GM12872 (cell line): ENCODE results near the gene CFTR.

Experiments
- TF ChIP-seq, protein P1 (sequence below): IDR thresholded peaks from 3 replicates; pipeline ENCODE4 v1.5.1; 2011; ENCODE audit warnings: low read depth, mild to moderate bottlenecking, low read length, moderate library complexity; ENCODE audit not compliant: insufficient read depth

Gene CFTR

DNA sequence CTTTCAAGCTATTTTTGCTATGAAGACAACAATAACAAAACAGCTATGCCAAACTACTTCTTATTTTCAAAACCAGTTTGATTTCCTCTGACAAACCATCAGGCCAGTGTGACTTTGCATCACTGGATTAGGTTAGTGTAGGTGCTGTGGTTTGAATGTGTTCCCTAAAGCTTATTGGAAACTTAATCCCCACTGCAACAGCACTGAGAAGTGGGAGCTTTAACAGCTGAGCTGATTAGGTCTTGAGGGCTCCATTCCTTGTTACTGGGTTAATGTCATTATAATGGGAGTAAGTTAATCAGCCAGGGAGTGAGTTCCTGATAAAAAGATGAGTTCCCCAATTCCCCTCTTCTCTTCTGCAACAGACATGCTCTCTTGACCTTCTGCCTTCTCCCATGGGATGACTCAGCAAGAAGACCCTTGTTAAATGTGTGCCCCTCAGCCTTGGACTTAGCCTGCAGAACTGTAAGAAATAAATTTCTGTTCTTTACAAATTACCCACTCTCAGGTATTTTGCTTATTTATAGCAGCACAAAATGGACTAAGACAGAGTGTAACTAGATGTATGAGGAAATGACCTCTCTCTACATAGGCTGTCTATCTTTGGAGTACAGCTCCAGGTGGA is 206.6 kb downstream of the CFTR start:
- TF ChIP-seq, protein P1, sequence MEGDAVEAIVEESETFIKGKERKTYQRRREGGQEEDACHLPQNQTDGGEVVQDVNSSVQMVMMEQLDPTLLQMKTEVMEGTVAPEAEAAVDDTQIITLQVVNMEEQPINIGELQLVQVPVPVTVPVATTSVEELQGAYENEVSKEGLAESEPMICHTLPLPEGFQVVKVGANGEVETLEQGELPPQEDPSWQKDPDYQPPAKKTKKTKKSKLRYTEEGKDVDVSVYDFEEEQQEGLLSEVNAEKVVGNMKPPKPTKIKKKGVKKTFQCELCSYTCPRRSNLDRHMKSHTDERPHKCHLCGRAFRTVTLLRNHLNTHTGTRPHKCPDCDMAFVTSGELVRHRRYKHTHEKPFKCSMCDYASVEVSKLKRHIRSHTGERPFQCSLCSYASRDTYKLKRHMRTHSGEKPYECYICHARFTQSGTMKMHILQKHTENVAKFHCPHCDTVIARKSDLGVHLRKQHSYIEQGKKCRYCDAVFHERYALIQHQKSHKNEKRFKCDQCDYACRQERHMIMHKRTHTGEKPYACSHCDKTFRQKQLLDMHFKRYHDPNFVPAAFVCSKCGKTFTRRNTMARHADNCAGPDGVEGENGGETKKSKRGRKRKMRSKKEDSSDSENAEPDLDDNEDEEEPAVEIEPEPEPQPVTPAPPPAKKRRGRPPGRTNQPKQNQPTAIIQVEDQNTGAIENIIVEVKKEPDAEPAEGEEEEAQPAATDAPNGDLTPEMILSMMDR: no peak

GRCh38 chr7:117688126-117688525 is 208.3 kb downstream of the CFTR start:
- TF ChIP-seq, protein P1: no peak

- TF ChIP-seq, protein P1: no peak
These were observed 209.6 kb downstream of the CFTR start for GRCh38 chr7:117689406-117689805.

DNA sequence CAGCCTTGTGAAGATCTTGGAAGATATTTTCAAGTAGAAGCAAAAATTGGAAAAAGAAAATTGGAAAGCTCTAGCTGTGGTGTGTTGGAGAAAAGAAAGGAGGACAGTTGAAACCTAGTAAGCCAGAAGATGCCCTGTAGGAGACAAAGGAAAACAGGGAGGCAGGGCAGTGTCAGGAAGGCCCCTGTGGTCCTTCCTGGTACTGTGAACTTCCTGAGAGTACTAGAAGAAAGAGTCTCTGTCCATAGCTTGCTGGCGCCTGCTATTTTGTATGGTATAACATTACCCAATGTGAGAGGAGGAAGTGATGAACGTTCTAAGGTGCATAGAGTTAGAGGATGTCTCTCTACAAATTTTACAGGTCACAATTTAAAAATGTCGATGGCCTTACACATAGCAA is 210.3 kb downstream of the CFTR start:
- TF ChIP-seq, protein P1: no peak

DNA sequence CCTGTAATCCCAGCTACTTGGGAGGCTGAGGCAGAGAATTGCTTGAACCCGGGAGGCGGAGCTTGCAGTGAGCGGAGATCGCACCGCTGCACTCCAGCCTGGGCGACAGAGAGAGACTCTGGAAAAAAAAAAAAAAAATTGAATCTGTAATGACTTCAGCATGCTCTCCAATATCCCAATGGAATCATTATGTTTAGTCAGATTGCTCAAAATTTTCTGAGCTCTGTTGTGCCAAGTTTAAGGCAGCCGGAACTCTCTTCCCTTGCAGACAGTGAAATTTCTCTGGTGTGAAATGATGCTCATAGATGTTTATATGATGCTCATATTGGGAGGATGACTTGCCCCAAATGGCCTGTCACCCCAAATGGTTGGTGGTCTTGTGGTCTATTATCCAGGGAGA is 212.5 kb downstream of the CFTR start:
- TF ChIP-seq, protein P1: no peak

DNA sequence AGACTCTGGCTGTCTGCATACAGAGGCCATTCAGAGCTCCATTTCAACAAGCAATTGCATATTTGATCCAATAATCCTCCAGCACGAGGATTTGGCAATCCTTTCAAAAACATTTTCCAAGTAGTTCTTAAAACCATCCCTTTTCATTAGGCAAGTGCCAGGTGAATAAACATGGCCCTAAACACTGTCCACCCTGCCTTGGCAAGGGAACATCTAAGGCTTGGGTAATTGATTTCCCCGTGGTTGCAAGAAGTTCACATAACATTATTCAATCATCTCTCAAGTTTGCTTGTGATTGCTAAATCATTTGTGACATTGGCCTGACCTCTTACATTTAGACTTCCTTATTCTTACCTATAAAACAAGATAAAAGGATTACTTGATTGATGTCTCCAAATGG is 218.2 kb downstream of the CFTR start:
- TF ChIP-seq, protein P1: no peak

DNA sequence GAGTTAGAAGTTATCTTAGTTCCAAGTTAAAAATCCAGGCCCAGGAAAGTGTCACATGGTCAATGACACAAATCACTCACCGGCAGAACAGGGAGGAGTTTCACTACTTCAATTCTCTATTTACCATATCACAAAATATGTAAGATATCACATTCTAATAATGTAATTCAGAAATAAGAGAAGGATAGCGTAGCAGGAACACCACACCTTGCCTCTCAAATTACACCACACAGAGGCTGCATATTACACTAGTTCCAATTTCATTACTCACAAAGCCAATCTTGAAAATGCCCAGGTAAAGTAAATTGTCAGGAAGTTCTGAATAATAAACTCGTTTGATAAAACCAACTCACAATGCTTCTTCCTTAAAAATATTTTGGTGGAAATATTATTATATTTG is 224.2 kb downstream of the CFTR start:
- TF ChIP-seq, protein P1: no peak

GRCh38 chr7:117705630-117706029 is 225.8 kb downstream of the CFTR start:
- TF ChIP-seq, protein P1: no peak
